KG1 (cell line): ENCODE measurements around the gene DGAT2.

ENCODE experiments used
- DNase-seq: peaks from one replicate; lab custom pipeline; 2025; lab: John Stamatoyannopoulos, UW

DGAT2 gene

DNA sequence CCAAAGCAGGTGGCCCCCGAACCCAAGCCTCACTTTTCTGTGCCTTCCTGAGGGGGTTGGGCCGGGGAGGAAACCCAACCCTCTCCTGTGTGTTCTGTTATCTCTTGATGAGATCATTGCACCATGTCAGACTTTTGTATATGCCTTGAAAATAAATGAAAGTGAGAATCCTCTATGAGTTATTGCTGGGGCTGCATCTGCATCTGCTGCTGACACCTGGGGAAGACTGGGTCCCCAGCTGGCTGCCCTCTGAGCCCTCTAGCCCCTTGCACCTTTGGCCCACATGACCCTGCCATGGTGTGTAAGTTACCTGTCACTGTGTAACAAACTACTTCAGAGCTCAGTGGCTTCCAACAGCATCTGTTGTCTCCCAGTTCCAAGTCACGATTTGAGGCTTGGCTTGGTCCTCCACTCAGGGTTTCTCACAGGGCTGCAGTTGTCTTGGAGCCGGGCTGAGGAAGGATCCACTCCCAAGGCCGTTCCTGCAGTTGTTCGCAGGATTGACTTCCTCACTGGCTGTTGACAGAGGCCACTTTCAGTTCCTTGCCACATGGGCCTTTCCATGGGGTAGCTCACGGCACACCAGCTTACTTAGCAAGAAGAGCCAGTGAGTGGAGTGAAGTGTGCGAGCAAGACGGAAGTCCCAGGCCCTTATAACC is 32.9 kb downstream of the DGAT2 start:
- DNase-seq: no peak

DNA sequence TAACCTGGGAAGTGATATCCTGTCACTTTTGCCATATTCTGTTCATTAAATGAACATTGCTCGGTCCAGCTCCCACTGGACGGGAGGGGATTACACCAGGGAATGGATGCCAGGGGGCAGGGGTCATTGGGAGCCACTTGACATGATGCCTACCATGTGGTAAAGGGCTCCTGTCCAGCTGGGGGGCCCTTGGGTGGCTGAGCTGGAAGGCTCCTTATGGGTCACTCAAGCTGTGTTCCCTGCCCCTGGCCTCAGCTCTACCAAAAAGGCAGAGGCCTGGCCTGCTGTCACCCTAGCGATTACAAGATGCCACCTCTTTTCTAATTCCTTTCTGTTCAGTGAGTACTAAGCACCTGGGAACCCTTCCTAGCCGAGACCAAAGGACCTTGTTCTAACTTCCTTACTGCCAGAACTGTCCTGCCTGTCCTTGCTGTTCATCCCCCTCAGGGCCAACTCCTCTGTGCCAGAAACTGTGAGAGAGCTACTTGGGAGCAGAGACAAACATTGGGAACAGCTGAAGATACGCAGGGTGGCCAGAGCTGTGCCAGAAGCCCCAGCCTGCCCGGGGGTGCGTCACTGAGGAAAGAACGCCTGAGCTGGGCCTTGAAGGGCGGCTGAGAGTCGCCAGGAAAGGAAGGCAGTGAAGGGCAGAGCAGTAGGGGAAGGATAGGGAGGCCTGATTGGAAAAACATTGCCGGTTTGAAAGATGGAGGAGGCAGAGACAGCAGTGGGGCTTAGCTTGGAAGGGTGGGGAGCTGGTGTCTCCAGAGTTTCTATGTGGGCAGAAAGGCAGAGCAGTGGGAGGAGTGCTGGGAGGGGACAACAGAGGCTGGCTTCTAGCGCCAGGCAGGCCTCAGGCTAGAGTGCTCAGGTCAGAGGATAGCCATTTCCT is 33.7 kb downstream of the DGAT2 start:
- no peak for DNase-seq

DNA sequence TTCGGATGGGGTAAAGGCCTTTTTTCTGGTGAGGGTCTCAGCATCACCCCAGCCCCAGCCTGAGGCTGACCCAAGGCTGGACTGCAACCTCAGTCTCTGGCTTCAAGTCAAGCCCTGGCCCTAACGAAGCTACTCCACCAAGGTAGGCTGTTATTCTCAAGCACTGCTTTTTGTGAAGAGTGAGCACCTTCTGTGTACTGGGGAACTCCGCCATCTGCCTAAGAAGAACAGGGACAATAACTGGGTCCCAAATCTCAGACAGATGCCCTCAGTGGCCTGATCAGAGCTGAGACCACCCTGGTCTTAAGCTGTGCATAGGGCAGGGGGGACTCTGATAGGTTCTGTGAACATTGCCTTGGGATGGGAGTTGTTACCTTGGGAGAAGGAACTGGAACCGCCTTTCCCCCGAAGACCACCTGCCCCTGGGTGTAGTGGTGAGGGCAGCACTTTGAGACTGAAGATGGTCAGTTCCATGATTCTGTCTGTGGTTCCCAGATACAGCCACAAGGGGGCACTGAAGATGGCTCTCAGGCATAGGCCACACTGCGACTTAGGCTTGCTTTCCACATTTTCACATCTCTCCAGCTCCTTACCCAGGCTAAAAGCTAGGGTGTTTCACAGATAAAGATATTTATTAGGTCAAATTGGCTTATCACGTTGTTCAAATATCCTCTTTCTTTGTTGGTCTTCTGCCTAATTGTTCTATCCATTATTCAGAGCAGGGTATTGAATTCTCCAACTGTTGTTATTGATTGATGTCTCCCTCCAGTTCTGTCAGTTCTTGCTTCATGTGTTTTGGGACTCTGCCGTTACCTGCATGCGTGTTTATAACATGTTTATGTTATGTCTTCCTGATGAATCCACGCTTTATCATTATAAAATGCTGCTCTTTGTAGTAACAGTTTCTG is 34.6 kb downstream of the DGAT2 start:
- DNase-seq: peak; percentile 79

DNA sequence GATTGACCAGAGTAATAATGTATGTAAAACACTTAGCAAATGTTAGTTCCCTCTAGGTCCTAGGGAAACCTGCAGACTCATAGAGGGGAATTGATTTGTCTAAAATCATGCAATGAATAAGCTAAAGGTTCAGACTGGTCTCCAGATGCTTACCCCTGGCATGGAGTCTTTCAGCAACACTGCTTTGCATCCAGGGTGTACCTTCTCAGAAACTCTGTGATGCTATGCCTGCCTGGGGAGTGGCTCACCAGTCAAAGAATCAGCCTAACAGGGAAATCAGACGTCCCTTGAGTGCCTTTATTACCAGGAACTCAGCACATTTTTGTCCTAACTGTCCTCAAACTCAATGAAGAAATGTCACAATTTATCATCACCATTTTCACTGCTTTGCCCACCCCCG is 40.5 kb downstream of the DGAT2 start:
- DNase-seq: no peak

DNA sequence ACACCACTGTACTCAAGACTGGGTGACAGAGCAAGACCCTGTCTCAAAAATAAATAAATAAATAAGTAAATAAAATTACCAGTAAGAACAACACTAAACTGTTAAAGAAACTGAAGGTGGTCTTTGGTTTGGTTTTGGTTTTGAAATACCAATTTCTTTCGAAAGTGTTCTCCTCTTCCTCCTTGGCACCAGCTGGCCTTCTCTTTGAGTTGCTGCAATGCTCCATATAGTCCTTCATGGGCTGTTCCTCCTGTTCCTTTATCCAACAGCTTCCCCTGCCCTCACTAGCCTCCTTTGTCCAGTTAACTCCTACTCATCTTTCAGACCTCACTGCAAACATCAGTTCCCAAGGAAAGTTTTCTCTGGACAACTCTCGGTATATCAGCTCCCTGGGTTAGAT is 41.4 kb downstream of the DGAT2 start:
- DNase-seq: no peak

DNA sequence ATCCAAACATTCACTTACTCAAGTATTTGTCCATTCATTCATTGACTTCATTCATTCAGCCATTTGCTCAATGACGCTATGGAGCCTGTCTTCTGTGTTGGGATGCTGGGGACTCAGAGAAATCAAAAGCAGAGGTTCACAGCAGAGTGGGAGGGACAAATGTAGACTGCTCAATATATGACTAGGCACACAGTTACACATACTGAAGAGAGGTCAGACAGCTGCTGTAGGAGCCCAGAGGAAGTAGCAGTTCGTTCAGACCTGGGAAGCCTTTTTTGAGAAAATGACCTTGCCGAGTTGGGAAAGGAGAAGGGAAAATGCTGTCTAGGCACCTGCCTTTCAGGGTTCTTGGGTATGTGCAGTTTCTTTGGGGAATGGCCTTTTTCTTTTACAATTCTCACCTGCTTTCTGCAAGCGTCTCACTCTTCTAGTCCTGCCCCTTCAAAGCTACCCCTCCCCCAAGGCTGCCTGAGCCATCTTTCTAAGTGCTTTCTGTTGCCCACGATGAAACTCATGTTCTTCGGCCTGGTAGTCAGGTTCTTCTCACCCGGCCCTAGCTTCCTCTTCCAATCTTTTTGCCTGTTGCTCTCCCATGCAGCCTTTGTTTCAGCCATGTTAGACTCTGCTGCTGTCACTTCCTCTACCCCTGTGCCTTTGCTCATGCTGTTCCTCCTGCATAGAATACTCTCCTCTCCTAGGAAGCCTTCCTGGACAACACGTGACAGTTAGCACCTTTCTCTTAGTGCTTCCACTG is 42.2 kb downstream of the DGAT2 start:
- DNase-seq: no peak

DNA sequence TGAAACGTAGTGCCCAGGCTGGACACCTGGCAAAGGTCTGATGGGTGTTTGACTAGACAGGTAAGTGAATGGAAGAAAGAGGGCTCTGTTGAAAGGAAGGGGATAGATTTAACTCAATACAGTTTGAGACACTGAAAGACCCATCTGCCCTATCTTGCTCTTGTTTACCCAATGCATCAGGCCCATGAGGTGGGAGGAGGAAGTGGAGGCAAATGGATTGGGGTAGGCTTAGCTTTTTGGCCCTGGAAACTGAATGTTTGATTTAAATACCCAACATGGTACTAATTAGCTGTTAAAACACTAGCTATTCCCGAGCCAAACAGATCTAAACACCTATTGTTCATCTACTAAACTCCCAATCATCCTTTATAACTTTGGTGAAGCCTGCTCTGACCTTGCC is 42.9 kb downstream of the DGAT2 start:
- no peak for DNase-seq

DNA sequence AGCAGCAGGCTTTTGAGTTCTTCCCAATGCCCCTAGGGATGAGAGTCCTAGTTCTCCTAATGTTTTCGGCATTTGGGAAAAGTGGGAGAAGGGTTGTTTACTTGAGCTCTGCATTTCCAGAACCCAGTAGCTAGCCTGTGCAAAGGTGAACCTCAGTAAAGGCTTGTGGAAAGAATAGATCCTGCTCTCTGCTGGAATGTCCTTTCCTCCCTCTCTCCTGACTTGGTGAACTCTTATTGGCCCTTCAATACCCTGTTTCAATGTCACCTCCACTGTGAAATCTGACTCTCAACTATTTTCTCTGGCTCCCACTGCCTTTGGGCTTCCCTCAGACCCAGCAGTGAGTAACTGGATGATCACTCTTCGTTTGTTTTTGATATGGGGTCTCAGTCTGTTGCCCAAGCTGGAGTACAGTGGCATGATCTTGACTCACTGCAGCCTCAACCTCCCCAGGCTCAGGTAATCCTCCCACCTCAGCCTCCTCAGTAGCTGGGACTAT is 44.0 kb downstream of the DGAT2 start:
- DNase-seq: no peak

DNA sequence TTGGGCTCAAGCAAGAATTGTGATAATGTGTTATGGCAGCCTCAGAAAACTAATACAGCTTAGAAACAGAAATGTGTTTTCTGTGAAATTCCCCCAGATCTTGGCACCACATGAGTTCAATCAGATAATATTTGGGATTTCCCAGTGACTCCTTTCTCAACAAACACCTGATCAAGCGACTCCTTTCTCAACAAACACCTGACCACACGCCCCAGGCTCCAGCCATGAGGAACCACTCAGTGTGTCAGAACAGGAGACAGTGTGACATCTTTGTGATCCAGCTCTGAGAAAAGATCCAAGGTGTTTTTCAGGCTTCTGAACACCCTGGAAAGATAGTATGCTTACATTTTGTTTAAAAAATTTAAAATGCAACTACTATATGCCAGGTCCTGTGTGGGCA is 44.5 kb downstream of the DGAT2 start:
- DNase-seq: no peak

DNA sequence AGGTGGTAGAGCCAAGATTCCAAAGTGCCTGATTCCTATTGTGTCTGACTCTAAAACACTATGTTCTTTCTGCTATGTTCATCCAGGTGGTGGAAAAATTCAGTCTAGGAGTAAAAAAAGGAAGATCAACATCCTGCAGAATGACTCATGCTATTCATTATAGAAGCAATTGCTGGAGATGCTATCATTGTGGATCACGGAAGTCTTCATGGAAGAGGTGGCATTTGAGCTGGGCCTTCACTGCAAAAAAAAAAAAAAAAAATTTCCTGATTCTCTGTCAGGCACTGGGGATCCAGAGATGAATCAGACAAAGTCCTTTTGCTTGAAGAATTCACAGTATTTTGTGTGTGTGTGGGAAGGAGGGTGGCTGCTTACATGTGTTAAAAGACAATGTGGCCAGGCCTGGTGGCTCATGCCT is 45.1 kb downstream of the DGAT2 start:
- DNase-seq: no peak

DNA sequence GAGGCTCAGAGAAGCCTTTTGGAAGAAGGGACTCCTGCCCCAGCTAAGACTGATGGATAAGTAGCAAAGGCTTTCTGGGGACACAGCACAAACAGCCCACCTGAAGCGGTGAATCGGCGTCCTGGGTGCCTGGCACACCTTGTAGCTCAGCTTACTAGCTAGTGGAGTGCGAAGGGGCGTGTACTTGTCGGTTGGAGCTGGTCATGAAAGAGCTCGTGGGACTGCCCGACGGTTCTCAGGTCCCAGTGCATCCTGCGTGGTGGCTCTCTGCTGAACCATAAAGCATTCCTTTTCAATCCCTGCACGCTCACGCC is 45.7 kb downstream of the DGAT2 start:
- DNase-seq: no peak

DNA sequence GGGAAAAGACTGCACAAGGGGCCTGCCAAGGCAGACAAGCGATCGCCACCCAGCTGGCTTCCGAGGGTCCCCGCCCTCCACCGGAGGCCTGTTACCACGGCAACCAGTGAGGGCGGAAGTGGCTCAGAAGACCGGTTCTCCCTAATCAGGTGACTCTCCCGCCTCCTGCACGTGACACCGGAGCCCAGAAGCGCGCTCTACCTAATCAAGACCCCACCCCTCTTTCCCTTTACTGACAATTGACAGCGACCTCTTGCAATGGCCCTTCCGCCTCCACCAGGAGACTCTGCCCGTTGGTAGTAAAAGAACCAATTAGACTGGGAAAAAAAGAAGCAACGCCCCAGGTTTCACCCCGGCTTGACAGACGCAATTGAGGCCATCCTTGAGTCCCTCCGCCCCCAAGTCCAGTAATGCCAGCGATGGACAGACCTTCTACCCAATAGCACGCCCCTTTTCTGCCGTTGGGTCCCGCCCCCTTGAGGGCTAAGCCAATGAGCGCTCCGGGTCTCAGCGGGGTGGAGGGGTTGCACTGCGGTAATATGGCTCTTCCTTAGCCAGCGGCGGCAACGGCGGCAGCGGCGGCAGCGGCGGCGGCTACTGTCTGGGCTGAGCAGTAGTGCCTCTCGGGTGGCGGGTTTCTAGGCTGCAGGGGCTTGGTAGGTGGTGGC is 46.2 kb downstream of the DGAT2 start, which contains the start of gene UVRAG:
UVRAG (plus strand) TSS at position 534 of the 668 bp plus-strand sequence. CDS start 198 bp downstream, outside the sequence.
- DNase-seq: peak; percentile 100

DNA sequence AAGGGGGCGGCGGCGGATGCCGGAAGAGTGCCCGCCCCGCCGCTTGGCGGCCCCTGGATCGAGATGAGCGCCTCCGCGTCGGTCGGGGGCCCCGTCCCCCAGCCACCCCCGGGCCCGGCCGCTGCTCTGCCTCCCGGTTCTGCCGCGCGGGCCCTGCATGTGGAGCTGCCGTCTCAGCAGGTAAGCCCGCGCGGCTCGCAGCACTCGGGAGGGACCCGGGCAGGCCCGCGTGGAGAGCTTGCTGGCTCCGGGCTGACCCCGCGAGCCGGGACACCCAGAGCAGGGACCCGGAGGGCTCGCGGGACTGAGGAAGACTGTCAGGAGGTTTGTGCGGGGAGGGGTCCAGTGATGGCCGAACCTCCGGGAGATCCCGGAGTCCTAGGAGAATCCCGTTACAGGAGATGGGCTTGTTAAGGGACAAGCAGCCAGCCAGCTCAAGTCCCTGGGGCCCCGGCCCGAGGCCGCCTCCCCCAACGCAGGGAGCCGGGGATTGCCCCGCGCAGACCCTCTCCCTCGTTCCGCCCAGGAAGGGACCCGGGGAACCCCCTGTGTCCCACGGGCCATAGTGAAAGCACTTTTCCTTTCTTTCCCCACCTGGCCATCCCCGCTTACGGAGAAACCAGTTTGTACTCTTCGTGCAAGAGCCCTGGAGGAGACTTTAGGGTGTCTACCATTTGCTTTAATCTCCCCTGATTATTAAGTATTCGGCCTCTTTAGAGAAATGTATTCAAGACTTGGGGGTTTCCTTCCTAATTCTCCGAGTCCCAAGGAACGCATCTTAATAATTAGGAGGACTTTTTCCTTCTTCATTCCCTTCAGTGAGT is 47.0 kb downstream of the DGAT2 start:
- no peak for DNase-seq

DNA sequence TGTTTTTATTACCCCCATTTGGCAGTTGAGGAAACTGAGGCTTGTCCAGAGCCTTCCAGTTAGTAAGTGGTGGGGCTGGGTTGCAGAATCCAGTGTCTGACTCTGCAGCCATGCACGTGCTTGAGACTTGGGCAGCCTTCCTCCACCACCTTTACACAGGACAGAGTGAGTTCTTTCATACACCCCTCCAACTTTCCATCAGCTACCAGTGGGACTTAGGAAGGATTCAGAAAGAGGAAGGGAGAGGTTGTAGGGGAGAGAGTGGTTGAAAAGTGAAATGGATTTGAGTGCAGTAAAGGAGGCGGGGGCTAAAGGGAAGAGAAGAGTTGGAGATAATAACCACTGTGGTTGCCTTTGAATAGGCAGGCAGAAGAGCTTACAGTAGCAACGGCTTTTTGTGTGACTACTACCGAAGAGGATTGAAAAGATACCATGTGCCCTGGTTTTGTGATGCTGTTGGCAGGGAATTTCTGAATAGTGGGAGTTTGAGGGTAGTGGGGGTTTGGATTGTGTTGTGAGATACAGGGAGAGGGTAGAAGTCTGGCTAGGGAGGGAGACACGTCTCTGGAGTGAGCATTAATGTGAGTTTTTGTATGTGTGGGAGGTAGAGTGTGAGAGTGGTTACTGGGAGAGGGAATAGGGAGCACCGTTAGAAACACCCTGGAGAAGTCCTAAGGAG is 48.1 kb downstream of the DGAT2 start:
- peak; percentile 77 for DNase-seq

DNA sequence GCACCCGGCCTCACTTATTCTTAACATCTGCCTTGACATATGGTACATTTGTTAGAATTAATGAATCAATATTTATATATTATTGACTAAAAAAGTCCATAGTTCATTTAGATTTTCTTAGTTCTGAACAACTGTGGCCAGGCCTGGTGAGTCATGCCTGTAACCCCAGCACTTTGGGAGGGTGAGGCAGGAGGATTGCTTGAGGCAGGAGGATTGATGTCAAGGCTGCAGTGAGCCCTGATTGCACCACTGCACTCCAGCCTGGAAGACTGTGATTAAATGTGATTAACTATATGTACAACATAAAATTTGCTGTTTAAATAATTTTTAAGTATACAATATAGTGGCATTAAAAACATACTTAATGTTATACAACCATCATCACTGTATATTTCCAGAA is 52.1 kb downstream of the DGAT2 start:
- DNase-seq: no peak

DNA sequence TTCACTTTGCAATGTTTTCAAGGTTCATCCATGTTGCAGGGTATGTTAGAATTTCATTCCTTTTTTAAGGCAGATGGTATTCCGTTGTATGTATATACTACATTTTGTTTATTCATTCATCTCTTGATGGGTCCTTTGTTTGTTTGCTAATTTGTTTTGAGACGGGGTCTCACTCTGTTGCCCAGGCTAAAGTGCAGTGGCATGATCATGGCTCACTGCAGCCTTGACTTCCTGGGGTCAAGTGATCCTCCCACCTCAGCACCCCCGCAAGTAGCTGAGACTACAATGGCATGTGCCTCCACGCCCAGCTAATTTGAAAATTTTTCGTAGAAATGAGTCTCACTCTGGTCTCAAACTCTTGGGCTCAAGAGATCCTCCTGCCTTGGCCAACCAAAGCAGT is 52.6 kb downstream of the DGAT2 start:
- no peak for DNase-seq

DNA sequence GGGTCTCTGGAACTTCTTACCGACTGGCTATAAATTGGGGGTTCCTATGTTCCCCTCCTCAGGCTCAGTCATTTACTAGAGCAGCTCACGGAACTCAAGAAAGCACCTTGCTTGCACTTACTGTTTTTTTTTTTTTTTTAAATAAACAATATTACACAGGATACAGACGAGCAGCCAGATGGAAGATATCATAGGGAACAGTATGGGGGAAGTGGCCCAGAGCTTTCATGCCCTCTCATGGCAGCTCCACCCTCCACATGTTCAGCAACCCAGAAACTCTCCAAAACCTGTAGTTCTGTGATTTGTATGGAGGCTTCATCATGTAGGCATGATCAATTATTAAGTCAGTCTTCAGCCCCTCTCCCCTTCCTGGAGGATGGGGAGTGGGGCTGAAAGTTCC is 54.0 kb downstream of the DGAT2 start:
- DNase-seq: no peak

DNA sequence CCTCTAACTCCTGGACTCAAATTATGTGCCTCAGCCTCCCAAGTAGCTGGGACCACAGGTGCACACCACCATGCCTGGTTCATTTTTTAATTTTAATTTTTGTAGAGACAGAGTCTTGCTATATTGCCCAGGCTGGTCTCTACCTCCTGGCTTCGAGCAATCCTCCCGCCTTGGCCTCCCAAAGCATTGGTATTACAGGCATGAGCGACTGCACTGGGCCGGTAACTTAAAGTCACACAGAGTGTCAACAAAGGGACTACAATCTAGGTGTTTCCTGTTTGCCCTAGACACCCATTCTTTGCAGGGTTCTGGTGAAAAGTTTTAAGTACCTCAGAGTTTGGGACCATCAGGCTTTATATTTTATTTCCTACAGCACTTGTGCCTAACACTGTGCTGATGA is 54.8 kb downstream of the DGAT2 start:
- no peak for DNase-seq

DNA sequence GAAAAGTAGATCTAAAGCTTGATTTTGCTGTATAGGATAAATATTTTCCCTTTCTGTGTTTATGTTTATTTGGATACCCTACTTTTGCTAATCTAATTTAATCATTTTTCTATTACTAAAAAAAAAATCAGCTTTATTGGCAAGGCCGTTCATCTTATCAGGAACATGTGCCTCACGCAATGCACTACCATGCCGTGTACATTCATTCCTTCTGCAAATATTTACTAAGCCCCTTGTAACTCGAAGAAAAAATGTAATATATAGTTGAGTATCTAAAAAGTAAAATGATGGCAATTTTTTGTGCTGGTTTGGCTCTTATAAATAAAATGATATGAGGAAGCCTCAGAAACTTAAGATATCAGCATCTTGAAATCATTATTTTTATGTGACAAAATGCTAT is 55.4 kb downstream of the DGAT2 start:
- no peak for DNase-seq
